A549 treated with AZD2906 at 1 μM for 4 hours (cell line): ENCODE results near the gene SPAG5. TPM values are rescaled to one million over a fixed set of nuclear protein-coding genes. Genes with fewer than 3 reads are reported as not detected.

ENCODE experiments used
- total RNA-seq: library from RNA; stranded (reverse); fragments of 200-300 nt; extraction: Qiagen RNA extraction; gene quantifications from 5 replicates; pipeline ENCODE4 v1.2.3, GENCODE V29; 2022

SPAG5 gene
- 62.3 to 70.8 TPM (median 69.3 TPM) in 5 replicates for total RNA-seq

GRCh38 chr17:28598799-28599310 lies at the start of gene SPAG5:
Gene SPAG5, minus strand, starts transcription at chr17:28599025. Its CDS starts 79 bp downstream, at chr17:28598946.

GRCh38 chr17:28644787-28645575 lies 46.2 kb upstream of the SPAG5 start, which contains the start of gene BLTP2:
Gene BLTP2, minus strand, starts transcription at chr17:28645158. Its CDS starts 102 bp downstream, at chr17:28645056.

GRCh38 chr17:28613931-28614381 lies 15.1 kb upstream of the SPAG5 start, which contains the start of gene RSKR:
Gene RSKR, minus strand, starts transcription at chr17:28614185. Its CDS starts 24 bp downstream, at chr17:28614161.

GRCh38 chr17:28576758-28577465 lies 21.9 kb downstream of the SPAG5 start, which contains the start of gene ALDOC:
Gene ALDOC, minus strand, starts transcription at chr17:28576895. Its CDS starts 1,363 bp downstream, at chr17:28575532.

GRCh38 chr17:28571361-28572122 lies 27.3 kb downstream of the SPAG5 start, which contains the start of gene PIGS:
Gene PIGS, minus strand, starts transcription at chr17:28571524. Its CDS starts 28 bp downstream, at chr17:28571496.

GRCh38 chr17:28552176-28552999 lies 46.4 kb downstream of the SPAG5 start, which contains the start of gene UNC119:
Gene UNC119, minus strand, starts transcription at chr17:28552624. Its CDS starts 67 bp downstream, at chr17:28552557.

Other genes with a start within 250 kb of the SPAG5 start
- gene POLDIP2, start 241.5 kb downstream of the SPAG5 start, total RNA-seq, result 146 to 166 TPM (median 164 TPM) in 5 replicates
- gene SEBOX, start 233.8 kb downstream of the SPAG5 start, total RNA-seq, result not detected in 5 replicates
- 16.3 to 24.7 TPM (median 20.7 TPM) in 5 replicates for gene VTN, start 228.7 kb downstream of the SPAG5 start, total RNA-seq
- gene SARM1, start 227.3 kb downstream of the SPAG5 start, total RNA-seq, result 4.4 to 6.2 TPM (median 5.6 TPM) in 5 replicates
- 15.0 to 19.0 TPM (median 17.1 TPM) in 5 replicates for gene SLC46A1, start 192.8 kb downstream of the SPAG5 start, total RNA-seq
- 0.05 to 0.21 TPM (median 0.10 TPM) in 5 replicates for gene SLC13A2, start 125.4 kb downstream of the SPAG5 start, total RNA-seq
- gene FOXN1, start 92.7 kb downstream of the SPAG5 start, total RNA-seq, result 0.02 to 0.07 TPM (median 0.03 TPM) in 3 of 5 replicates, not detected in the others
- gene UNC119, start 46.4 kb downstream of the SPAG5 start, total RNA-seq, result 22.8 to 31.0 TPM (median 29.7 TPM) in 5 replicates
- 56.2 to 63.4 TPM (median 58.3 TPM) in 5 replicates for gene PIGS, start 27.5 kb downstream of the SPAG5 start, total RNA-seq
- gene ALDOC, start 22.1 kb downstream of the SPAG5 start, total RNA-seq, result 1.3 to 2.4 TPM (median 2.0 TPM) in 5 replicates
- 2.7 to 3.6 TPM (median 2.9 TPM) in 5 replicates for gene RSKR, start 15.2 kb upstream of the SPAG5 start, total RNA-seq
- 47.0 to 74.8 TPM (median 53.1 TPM) in 5 replicates for gene BLTP2, start 46.1 kb upstream of the SPAG5 start, total RNA-seq
- 78.3 to 83.2 TPM (median 82.4 TPM) in 5 replicates for gene SDF2, start 62.9 kb upstream of the SPAG5 start, total RNA-seq
- gene SUPT6H, start 63.2 kb upstream of the SPAG5 start, total RNA-seq, result 63.8 to 70.4 TPM (median 69.6 TPM) in 5 replicates
- 1.00 to 1.4 TPM (median 1.3 TPM) in 5 replicates for gene PROCA1, start 112.9 kb upstream of the SPAG5 start, total RNA-seq
- 208 to 235 TPM (median 232 TPM) in 5 replicates for gene RAB34, start 118.8 kb upstream of the SPAG5 start, total RNA-seq
- gene RPL23A, start 121.0 kb upstream of the SPAG5 start, total RNA-seq, result 1,734 to 2,333 TPM (median 2,200 TPM) in 5 replicates
- gene TLCD1, start 127.2 kb upstream of the SPAG5 start, total RNA-seq, result 28.7 to 45.6 TPM (median 42.9 TPM) in 5 replicates
- gene NEK8, start 129.8 kb upstream of the SPAG5 start, total RNA-seq, result 3.4 to 4.6 TPM (median 4.0 TPM) in 5 replicates
- 59.0 to 80.7 TPM (median 75.0 TPM) in 5 replicates for gene TRAF4, start 145.0 kb upstream of the SPAG5 start, total RNA-seq
- 37.5 to 44.3 TPM (median 41.1 TPM) in 5 replicates for gene FAM222B, start 243.8 kb upstream of the SPAG5 start, total RNA-seq